Thoracic aorta (tissue), 2 donors: Measurements from ENCODE around the gene TNFRSF14. TPM values are rescaled to one million over a fixed set of nuclear protein-coding genes. Genes with fewer than 3 reads are reported as not detected.

Experiments used
- ATAC-seq: fragments of 150-250 bp; one replicate; pipeline ENCODE4 v1.8.0; 2017; ENCODE audit warnings: low read depth; ENCODE audit not compliant: insufficient number of reproducible peaks, low FRiP score
- DNase-seq: peaks from one replicate; pipeline ENCODE4 v3.0.0-alpha.2; 2020; ENCODE audit warnings: low spot score
- H3K27ac ChIP-seq, 2 donors: fragments of 200-600 bp; sonication (generic); 1 replicate in 1 of 2; 2 replicates in 1 of 2; pipeline ENCODE4 v1.5.1; 2016; ENCODE audit warnings: mild to moderate bottlenecking in 2 of 2, moderate library complexity in 2 of 2
- H3K27me3 ChIP-seq: fragments of 200-600 bp; sonication (generic); replicated peaks from 2 replicates; pipeline ENCODE4 v1.6.0; 2016; ENCODE audit warnings: mild to moderate bottlenecking; ENCODE audit not compliant: insufficient read depth
- H3K36me3 ChIP-seq: fragments of 200-600 bp; sonication (generic); one replicate; pipeline ENCODE4 v1.5.1; 2016
- H3K4me1 ChIP-seq, 2 donors: fragments of 200-600 bp; sonication (generic); 1 replicate in 1 of 2; 2 replicates in 1 of 2; pipeline versions ENCODE4 v1.5.1 to v1.6.0; 2016; ENCODE audit warnings: low read depth in 2 of 2, mild to moderate bottlenecking in 1 of 2; ENCODE audit not compliant: control insufficient read depth in 1 of 2
- H3K4me3 ChIP-seq: fragments of 200-600 bp; sonication (generic); 2 replicates; pipeline ENCODE4 v1.5.1; 2016; ENCODE audit warnings: mild to moderate bottlenecking
- H3K9me3 ChIP-seq: fragments of 200-600 bp; sonication (generic); 2 replicates; pipeline ENCODE4 v1.5.1; 2016
- total RNA-seq, 2 donors: library from RNA; depleted of rRNA; stranded (reverse); fragments of >200 nt; gene quantifications; one replicate each; pipeline versions ENCODE4 v1.1.0 to v1.2.3, GENCODE V29; 2016
- TF ChIP-seq, protein P1 (sequence below): fragments of 200-600 bp; sonication (generic); IDR thresholded peaks from one replicate; pipeline ENCODE4 v1.5.1; 2019; ENCODE audit warnings: antibody characterized with exemption

The TNFRSF14 gene
- total RNA-seq, 2 donors from 2014 or later: 29.6 to 55.6 TPM

- DNase-seq (no peak), ATAC-seq (no peak)
- Histone ChIP-seq H3K36me3 (peaks cover 51% of the 10 kb centered on the region), H3K9me3 (no peaks in the 10 kb centered on the region), H3K4me1 (no peaks in the 10 kb centered on the region), H3K4me3 (no peak overlapping the region), H3K27ac (no peak overlapping the region), H3K27me3 (no peaks in the 10 kb centered on the region)
- TF ChIP-seq, protein P1, sequence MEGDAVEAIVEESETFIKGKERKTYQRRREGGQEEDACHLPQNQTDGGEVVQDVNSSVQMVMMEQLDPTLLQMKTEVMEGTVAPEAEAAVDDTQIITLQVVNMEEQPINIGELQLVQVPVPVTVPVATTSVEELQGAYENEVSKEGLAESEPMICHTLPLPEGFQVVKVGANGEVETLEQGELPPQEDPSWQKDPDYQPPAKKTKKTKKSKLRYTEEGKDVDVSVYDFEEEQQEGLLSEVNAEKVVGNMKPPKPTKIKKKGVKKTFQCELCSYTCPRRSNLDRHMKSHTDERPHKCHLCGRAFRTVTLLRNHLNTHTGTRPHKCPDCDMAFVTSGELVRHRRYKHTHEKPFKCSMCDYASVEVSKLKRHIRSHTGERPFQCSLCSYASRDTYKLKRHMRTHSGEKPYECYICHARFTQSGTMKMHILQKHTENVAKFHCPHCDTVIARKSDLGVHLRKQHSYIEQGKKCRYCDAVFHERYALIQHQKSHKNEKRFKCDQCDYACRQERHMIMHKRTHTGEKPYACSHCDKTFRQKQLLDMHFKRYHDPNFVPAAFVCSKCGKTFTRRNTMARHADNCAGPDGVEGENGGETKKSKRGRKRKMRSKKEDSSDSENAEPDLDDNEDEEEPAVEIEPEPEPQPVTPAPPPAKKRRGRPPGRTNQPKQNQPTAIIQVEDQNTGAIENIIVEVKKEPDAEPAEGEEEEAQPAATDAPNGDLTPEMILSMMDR: no peak
Observed at GRCh38 chr1:2509589-2509988, 46.6 kb upstream of the TNFRSF14 start.

- H3K4me1 ChIP-seq: no peaks in the 10 kb centered on the region
- H3K9me3 ChIP-seq: no peaks in the 10 kb centered on the region
- ATAC-seq (no peak), DNase-seq (no peak)
- TF ChIP-seq, protein P1: no peak
- H3K4me3 ChIP-seq: no peak overlapping the region
- no peak overlapping the region for H3K27ac ChIP-seq
- peaks cover 60% of the 10 kb centered on the region for H3K36me3 ChIP-seq
- no peaks in the 10 kb centered on the region for H3K27me3 ChIP-seq
Observed at GRCh38 chr1:2510366-2511155, 45.6 kb upstream of the TNFRSF14 start.

DNA sequence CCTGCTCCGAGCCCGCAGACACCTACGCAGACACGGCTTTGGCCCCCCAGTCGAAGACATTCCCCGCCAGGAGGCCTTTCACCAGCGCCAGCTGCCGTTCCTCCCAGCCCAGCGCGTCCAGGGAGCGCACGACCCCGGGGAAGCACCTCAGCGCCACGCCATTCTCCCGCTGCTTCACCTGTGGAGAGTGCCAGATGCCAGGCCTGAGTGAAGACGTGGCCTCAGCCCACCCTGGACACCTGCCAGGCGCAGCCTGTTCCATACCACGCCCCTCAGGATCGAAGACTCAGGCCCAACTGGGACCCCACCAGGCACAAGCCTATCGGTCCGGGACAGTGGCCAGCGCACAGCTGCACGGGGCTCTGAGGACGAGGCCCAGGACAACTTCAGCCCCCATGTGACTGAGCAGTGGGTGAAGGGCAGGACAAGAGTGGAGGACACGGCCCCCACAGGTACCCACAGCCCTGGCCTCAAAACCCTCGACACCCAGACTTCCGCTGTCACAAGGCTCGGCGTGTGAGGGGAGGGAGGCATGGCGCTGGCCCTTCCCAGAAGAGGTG, 43.2 kb upstream of the TNFRSF14 start:
- Histone ChIP-seq H3K9me3 (no peaks in the 10 kb centered on the region), H3K27ac (no peak overlapping the region), H3K36me3 (peaks cover 81% of the 10 kb centered on the region), H3K27me3 (no peaks in the 10 kb centered on the region), H3K4me3 (no peak overlapping the region), H3K4me1 (no peaks in the 10 kb centered on the region)
- TF ChIP-seq, protein P1: no peak
- ATAC-seq (no peak), DNase-seq (no peak)

DNA sequence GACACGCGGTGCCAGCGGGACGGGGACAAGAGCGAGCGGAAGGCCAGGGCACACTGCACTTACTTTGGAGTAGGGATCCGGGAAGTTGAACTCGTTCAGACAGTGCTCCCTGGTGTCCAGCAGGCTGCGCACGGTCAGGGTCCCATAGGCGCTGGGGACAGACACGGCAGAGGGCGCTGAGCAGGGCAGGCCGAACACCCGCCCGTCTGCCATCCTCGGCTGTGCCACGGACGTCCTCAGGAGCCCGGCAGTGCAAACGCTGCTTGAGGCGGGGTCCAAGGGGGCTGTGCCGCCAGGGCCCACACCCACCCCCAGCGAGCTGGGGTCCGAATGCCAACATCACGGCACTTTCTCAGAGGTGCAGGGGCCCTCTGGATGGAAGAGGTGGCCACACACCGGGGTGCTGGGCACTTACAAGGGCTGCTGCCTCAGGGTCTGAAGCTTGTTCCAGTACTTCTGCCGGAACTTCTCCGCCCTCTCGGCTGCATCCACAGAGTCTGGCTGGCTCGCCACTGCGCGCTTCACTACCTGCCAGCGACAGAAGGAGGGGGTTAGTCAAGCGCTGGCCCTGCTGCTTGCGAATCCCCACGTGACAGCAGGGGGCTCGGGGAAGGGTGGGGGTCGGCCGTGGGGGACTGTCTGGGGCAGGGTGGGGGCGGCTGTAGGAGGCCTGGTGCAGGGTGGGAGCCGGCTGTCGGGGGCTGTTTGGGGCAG, 42.1 kb upstream of the TNFRSF14 start:
- Histone ChIP-seq H3K9me3 (no peaks in the 10 kb centered on the region), H3K27me3 (no peaks in the 10 kb centered on the region), H3K4me3 (no peak overlapping the region), H3K4me1 (no peaks in the 10 kb centered on the region), H3K36me3 (peaks cover 88% of the 10 kb centered on the region), H3K27ac (no peak overlapping the region)
- DNase-seq (no peak), ATAC-seq (no peak)
- TF ChIP-seq, protein P1: no peak
